ENCODE measurements around the gene FAM9C.
"Not testable (repeated sequence)": the region's sequence is repeated elsewhere in the genome, so short reads cannot be mapped to it uniquely, and the experiment has no call there.

The FAM9C gene

DNA sequence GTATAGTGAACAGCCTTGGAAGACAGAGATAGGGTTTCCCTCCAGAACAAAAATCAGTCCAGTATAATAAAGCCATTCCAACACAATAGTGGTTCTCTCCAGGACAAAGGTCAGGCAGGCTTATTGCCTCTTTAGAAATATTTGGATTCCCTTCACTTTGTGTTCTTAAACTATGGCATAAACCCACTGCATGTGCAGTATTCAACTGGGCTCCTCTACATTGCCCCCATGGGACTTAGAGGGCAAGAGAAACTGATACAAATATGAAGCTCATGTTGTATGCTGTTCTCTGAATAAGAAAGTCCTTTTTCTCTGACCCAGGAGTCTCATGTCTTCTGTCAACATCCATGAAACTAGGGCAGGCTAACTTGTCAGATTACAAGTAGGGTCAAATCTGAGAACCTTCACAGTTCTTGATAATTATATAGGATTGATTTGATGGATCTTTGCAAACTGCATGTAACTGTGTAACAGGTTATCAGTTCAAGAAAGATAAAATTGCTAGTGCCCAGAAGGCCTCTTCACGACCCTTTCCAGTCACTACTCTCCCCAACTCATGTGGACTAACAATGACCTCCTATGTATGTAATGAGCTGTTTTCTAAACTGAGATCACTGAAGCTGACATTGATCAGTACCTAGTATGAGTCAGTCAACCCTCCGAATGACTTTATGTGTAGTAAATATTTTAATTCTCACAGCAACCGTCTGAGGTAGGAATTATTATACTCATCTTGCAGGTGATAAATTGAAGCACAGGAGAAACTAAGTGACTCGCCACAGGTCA is 31.9 kb upstream of the FAM9C start:
- DNase-seq (ENCODE audit: low spot score) = peak; percentile 55

DNA sequence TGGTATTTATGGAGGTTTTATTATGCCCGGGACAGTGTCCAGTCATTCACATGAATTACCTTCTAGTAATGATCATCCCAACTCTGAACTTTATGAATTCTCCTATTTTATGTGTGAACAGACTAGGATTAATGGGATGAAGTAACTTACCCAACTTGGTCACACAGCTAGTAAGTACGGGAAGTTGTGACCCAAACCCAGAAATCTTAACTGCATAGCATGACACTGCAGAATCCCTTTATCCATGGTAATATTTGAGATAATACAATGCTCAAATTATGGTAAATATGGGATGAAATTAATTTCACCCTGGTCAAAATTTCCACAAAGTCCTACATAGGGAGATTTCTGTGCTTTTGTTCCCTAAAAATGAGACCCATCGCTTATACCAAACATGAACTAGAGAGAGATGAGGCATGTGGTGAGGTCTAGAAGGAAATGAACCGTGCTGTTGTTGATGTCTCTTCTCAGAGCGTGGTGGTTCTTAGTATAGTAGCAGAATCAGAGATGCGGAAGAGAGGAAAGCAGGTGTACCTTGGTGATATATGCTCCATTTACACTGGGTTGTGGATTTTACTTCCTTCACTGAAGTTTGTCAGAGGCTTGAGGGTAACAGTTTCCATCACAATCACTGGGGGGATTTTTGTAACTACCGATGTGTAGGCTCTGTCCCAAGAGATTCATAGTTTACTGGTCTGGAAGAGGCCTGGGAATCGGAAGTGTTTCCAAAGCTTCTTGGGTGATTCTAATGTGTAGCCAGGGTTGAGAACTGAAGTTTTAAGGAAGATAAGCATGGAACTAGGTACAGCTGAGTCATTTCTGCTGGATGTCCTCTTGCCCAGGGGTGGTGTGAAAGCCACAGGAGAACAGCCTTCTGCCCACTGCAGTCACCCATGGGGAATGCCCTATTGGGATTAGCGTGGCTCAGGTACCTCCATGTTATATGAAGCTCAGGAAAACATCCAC is 30.2 kb upstream of the FAM9C start:
- DNase-seq (ENCODE audit: low spot score) = no peak

DNA sequence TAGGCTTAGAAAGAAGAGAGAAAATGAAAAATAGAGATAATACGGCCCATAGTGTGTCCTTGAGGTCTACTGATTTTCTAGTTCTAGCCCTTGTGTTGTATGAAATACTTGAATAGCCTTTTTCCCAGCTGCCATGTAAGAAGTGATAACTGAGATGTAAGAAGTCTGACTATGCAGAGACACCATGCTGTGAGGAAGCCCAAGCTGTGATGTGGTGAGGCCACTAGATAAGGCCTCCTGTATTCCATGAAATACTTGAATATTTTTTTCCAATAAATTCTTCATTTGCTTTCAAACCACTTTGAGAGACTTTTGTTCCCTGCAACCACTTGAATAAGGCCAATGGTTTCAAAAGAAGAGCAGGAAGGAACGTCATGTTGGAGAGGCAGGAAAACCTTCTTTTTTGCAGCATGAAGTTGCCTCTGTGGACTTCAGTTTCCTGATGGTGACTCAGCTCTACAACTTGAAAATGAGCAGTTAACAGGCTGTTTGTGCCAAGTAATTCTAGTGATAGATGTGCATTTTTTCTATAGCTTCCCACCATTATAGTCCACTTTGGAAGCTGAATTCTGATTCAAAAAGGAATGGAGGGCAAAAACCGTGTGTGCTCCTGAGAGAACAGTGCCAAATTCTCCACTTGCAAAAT is 25.5 kb upstream of the FAM9C start:
- DNase-seq (ENCODE audit: low spot score) = no peak

DNA sequence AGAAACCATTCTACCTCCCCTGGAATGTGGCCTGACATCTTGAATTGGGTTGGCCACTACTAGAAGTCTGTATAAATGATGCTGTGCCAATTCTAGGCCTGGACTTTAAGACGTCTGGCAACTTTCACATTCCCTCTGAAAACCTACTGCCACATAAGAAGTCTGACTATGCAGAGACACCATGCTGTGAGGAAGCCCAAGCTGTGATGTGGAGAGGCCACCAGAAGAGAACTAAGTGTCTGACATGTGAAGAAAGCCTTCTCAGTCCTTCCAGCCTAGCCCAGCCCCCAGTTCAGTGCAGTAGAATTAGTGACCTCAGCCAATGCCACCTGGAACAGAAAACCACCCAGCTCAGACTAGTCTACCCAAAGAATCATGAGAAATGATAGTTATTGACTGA is 24.2 kb upstream of the FAM9C start:
- DNase-seq (ENCODE audit: low spot score) = no peak

DNA sequence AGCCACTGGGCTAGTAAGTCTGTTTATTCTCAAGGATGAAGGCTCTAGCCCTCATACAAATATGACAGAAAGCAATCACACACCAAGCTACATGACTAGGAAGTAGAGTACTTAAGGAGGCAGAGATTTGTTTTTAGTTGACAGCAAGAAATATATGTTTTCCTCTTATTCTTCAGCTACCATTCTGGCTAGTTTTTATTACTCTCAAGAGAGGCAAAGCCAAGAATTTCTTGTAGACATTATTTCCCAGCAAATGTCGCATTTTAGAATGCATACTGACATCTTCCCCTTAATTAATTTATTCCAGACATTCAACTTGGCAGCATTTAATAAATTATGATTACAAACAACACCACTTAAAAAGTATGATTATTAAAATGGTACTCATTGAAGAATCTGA is 23.4 kb upstream of the FAM9C start:
- DNase-seq (ENCODE audit: low spot score) = no peak

DNA sequence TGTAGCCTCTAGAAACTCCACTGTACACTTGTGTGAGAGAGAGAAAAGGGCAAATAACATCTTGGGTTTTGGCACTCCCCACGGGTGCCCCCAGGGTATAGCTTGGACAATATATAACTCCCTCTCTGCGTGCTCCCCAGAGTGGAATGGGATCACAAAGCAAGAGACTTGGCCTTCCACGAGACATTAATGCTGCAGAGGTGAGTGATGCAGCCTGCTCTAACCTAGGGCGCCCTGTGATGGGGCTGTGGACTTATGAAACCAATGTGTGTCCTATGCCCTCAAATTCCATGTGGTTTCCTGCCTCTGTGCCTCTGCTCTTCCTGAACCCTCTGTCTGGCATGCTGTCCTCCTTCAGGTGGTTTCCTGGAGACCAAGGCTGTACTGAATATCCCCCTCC is 22.0 kb upstream of the FAM9C start:
- no peak for DNase-seq (ENCODE audit: low spot score)

DNA sequence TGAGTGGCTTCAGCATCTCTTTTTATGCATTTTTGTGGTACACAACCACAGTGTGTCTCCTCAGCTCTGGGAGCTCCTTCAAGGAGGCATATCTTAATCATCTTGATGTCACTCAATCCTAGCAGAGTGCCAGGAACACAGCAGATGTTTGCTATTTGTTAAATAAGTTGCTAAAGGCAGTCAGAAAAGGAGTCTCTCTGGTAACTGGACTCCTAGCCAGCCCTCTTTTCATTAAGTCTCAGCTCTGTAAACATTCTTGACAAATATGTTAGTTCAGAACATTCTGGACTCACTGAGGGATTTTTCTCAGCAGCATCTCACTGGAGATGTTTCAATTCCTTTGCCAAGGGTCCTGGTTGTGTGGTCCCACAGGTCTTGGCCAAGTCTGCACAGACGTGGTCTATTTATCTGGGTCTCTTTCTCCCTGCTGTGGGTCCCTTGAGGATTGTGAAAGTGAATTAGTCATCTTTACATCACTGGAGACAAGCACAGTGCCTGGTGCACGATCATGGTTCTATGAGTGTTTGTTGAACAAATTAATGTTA is 20.3 kb upstream of the FAM9C start:
- peak; percentile 17 for DNase-seq (ENCODE audit: low spot score)

DNA sequence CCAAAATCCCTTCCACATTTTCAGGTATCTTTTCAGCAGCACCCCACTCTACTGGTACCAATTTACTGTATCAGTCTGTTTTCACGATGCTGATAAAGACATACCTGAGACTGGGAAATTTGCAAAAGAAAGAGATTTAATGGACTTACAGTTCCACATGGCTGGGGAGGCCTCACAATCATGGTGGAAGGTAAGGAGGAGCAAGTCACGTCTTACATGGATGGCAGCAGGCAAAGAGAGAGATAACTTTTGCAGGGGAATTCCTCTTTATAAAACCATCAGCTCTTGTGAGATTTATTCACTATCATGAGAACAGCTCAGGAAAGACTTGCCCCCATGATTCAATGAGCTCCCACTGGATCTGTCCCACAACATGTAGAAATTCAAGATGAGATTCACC is 18.7 kb upstream of the FAM9C start:
- DNase-seq (ENCODE audit: low spot score) = not testable (repeated sequence)

DNA sequence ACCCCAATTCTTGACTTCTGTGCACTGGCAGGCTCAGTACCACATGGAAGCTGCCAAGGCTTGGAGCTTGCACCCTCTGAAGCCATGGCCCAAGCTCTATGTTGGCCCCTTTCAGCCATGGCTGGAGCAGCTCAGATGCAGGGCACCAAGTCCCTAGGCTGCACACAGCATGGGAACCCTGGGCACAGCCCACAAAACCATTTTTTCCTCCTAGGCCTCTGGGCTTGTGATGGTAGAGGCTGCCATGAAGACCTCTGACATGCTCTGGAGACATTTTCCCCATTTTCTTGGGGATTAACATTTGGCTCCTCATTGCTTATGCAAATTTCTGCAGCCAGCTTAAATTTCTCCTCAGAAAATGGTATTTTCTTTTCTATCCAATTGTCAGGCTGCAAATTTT is 17.9 kb upstream of the FAM9C start:
- not testable (repeated sequence) for DNase-seq (ENCODE audit: low spot score)

DNA sequence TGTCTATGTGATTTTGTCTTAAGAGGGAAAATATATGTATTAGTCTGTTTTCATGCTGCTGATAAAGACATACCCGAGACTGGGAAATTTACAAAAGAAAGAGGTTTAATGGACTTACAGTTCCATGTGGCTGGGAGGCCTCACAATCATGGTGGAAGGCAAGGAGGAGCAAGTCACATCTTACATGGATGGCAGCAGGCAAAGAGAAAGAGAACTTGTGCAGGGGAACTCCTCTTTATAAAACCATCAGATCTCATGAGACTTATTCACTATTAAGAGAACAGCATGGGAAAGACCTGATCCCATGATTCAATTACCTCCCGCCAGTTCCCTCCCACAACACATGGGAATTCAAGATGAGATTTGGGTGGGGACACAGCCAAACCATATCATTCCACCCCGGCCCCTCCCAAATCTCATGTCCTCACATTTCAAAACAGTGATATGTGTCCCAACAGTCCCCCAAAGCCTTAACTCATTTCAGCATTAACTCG is 16.8 kb upstream of the FAM9C start:
- not testable (repeated sequence) for DNase-seq (ENCODE audit: low spot score)

DNA sequence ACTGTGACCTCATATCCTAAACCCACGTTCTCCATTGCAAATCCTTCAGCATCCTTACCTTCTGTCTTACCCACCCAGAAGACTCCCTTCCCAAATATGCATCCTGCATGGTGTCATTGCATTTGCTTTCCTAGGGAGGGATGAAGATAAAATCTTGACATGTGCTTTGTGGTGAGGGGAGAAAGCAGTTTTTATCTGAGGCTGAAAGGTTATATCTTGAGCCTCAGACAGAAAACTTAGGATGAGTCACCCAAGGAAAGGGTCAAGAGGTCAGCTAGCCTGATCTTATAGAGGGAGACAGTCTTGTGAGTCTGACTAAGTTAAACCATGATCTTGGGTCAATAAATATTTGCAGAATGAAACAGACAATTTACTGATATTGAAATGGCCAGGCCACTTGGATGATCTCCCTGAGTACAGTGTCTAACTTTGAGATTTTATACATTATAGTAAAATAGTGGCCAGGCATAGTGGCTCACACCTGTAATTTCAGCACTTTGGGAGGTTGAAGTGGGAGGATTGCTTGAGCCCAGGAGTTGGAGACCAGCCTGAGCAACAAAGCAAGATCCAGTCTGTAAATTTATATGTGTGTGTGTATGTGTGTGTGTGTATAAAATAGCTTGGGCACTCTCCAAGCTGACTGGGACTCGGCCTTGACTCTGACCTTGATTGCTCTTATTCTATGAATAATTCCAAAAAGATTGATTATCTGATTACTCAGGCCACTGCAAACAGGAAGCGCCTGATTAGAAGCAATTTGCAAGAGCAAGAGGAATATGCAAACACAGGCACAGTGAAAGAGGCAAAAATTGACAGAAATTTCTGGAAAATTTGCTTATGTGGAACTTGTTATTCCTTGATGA is 15.4 kb upstream of the FAM9C start:
- DNase-seq (ENCODE audit: low spot score) = peak; percentile 66

DNA sequence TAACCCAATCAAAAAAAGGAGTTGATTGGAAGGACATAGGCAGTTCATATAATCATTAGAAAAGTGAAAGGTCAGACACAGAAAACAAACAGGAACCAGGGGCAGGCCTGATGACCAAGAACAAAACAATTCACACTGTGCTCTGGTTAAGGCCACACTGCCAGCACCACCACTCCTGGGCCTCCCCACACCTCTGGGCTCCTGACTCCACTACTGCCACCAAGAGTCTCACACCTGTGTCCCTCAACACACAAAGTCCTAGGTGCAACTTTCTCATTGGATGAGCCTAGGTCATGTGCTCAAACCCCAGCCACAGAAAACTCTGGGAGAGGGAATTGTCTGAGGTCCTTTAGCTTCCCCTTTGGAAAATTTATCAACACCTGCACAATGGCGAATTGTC is 11.1 kb upstream of the FAM9C start:
- DNase-seq (ENCODE audit: low spot score) = no peak

DNA sequence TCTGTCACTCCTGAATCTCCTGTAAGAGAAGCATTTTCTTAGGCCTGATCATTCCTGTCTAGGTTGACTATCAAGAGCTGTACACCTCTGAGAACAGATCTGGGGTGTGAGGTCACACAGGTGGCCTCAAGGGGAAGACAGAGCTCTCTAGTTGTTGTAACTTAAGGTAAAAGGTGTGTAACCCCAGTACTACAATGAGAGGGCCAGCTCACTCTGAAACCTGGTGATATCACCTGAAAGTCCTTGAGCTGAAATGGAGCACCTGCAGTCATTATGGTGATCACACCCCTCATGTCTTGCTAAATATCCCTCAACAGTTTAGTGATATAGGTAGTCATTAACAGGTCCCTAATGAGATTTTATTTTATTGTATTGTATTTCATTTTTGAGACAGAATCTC is 8.8 kb upstream of the FAM9C start:
- DNase-seq (ENCODE audit: low spot score) = no peak

DNA sequence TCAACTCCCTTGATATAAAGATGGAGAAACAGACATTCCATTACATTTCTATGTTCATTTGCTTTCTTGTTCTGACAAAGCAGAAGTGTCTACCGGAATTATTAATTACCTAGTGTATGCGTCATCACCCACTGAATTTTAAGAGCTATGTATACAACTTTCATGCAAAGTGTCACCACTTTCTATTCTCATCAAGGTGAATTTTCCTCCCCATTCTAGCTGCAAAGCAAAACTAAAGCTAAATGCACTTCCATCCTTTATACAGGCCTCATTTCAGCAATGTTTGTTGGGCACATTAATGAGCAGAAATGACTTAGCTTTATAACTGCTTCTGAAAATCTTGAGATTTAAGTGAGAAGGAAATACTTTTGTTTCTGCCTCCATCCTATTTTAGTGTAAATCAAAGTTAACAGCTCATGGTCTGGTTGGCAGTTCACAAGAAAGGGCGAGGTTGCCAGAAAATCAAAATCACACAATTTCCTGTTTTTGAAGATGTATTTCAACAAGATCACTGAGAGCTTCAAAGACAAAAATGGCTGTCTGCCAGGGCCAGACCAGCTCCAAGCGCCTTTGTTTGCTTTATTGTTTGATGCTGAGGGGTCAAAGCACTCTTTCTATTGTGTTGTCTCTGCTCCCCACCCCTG is 7.2 kb upstream of the FAM9C start:
- DNase-seq (ENCODE audit: low spot score) = no peak

DNA sequence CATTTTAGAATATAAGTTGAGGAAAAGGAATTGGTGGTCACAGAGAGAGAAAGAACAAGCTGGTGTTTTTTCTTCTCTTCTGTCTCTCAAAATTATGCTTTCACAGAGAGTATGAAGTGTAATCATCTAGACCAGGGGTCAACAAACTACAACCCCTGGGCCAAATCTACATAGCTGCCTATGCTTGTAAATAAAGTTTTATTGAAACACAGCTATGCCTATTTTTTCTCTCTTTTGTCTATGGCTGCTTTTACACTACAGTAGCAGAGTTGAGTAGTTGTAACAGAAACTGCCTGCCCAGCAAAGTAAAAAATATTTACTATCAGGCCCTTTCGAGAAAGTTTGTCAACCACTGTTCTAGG is 6.7 kb upstream of the FAM9C start:
- no peak for DNase-seq (ENCODE audit: low spot score)

DNA sequence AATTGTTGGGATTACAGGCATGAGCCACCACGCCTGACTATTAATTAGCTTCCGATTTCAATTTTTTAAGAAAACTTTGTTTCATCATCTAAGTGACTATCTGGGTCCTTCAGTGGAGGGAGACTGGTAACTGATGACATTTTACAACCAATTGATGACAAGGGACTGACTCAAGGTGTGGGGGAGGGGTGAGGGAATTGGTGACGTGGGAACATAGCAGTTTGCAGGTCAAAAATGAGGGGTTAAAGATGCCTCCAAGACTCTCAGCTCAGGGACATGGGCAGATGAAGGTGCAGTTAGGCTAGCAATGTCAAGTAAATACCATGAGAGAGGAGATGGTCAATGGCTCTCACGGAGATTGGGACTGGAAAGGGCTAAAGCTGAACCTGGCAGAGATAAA is 5.7 kb upstream of the FAM9C start:
- DNase-seq (ENCODE audit: low spot score) = no peak

DNA sequence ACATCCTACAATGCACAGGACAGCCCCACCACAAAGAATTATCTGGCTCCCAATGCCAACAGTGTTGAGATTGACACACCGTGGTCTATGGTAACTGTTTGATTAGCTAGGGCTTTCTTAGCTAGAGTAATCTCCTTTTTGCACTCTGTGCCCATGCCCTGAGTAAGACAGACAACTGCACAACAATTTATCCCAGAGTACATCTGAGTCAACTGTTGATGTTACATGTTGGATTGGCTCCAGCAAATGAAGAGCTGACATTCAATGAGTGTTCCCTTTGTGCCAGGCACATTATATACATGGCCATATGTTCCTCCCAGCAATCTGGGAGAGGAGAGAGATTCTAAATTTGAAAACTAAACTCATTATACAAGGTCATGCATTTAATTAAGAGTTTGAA is 3.9 kb upstream of the FAM9C start:
- peak; percentile 20 for DNase-seq (ENCODE audit: low spot score)

DNA sequence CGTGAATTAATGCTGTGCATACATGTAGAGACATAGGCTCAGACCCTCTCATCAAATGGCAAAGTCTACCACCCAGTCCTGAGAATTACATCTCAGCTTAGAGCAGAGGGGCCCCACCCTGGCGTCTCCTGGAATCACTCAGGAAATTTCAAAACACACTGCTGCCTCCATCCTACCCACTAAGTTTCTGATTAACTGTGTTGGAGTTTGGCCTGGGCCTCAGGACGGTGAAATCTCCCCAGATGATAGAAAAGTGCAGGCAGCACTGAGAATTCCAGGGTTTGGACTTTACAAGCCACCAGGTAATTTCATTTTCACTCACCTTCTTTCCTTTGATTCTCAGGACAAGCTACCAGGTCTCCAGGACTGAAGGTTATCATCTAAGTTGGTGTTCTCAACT is 3.3 kb upstream of the FAM9C start:
- DNase-seq (ENCODE audit: low spot score) = no peak

DNA sequence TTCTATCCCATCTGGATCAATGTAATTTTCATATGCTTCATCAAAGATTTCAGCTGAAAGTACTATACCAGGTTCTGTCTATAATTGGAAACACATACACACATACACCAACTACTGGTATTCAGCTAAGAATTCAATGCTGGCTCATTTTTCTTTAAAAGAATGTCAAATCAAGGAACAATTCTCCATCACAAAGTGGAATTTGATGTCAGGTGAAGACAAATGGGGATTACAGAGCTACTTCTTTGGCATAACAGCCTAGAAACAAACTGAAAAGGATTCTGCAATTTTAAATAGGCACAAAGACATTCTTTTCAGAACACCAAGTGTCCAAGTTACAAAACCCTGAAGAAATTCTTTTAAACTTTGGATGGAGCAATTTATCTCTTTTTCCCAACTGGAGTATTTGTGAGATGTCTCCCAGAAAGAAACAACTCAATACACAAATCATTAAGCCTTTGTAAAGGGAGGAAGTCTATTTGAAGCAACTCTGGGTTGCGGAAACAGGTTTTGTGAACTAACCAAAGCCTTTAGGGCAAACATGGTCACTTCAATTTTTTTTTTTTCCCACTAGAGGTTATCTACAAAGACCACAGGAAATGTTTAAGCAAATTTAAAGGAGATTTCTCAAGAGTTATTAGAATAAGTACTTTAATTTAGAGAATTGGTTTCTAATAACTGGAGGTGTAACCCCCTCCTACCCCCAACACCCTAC is 1.9 kb upstream of the FAM9C start:
- DNase-seq (ENCODE audit: low spot score) = no peak

DNA sequence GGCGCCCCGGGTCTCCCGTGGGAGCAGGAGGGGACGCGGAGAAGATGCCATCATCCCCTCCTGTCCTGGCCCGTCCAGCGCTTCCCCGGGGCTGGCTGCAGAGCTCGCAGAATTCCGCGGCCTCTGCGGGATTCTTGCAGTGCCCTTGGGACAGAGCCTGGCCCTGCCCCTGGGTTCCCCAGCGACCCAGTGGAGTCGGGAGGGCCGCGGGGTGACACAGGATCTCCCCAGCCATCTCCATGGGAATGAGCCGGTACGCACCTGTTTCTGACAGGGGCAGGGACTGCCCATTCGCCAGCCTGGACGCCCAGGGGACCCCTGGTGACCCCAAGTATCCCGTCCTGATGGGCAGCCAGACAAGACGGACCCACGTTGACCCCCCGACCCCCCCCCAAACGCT is 482 bp downstream of the FAM9C start:
- DNase-seq (ENCODE audit: low spot score) = no peak

Measured in kidney tubule cell (primary cell).